ENCODE measurements around the gene TMEM154.

DNA sequence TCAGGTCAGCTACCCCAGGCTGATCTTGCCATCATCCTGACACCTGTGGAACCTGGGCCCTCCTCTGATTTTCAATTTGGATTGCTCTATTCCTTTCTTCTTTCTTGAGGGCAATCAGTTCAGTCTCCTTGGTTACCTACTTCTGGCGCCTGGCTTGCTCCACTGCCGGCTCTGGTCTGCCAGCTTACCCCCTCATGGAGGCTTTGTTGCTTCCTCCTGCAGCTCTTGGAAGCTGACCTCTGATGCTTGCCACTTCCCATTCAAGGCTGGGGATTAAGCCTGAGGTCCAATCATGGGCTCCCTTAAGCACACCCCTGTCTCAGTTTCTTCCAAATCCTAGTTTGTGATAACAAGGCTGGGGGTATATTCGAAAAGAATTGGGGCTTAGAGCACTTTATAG is 5.4 kb downstream of the TMEM154 start:
- no peak for TF ChIP-seq EZH2phosphoT487 (IDR thresholded peaks at IDR 0.05; ENCODE audit: low read depth)
- TF ChIP-seq, protein P1, sequence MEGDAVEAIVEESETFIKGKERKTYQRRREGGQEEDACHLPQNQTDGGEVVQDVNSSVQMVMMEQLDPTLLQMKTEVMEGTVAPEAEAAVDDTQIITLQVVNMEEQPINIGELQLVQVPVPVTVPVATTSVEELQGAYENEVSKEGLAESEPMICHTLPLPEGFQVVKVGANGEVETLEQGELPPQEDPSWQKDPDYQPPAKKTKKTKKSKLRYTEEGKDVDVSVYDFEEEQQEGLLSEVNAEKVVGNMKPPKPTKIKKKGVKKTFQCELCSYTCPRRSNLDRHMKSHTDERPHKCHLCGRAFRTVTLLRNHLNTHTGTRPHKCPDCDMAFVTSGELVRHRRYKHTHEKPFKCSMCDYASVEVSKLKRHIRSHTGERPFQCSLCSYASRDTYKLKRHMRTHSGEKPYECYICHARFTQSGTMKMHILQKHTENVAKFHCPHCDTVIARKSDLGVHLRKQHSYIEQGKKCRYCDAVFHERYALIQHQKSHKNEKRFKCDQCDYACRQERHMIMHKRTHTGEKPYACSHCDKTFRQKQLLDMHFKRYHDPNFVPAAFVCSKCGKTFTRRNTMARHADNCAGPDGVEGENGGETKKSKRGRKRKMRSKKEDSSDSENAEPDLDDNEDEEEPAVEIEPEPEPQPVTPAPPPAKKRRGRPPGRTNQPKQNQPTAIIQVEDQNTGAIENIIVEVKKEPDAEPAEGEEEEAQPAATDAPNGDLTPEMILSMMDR (IDR thresholded peaks at IDR 0.05; ENCODE audit: low read depth, low read length): no peak
